Subcutaneous adipose tissue (tissue), 4 donors: ENCODE results near the gene DERL3. TPM values are rescaled to one million over a fixed set of nuclear protein-coding genes. Genes with fewer than 3 reads are reported as not detected.

ENCODE experiments used
- CTCF ChIP-seq: fragments of 450-650 bp; IDR thresholded peaks from one replicate; pipeline ENCODE4 v1.5.1; 2016; ENCODE audit warnings: low read depth, mild to moderate bottlenecking, control low read depth, antibody characterized with exemption, moderate library complexity
- total RNA-seq, 4 donors: library from RNA; depleted of rRNA; stranded (reverse); fragments of >200 nt; gene quantifications; one replicate each; pipeline ENCODE4 v1.1.0, GENCODE V29; 2016

Gene DERL3
- total RNA-seq, 4 donors from 2014 or later = 0.22 to 1.5 TPM; not detected in 2

GRCh38 chr22:23850136-23850611, 11.4 kb upstream of the DERL3 start:
- TF ChIP-seq CTCF = no peak

GRCh38 chr22:23849009-23850006, 10.5 kb upstream of the DERL3 start:
- no peak for TF ChIP-seq CTCF

- no peak for TF ChIP-seq CTCF
Observed at GRCh38 chr22:23847991-23848864, 9.4 kb upstream of the DERL3 start.

- TF ChIP-seq CTCF = no peak
Observed at GRCh38 chr22:23847310-23847920, 8.6 kb upstream of the DERL3 start.

- TF ChIP-seq CTCF = no peak
Observed at GRCh38 chr22:23846081-23846469, 7.3 kb upstream of the DERL3 start.

- TF ChIP-seq CTCF = no peak
Observed at GRCh38 chr22:23845265-23846080, 6.7 kb upstream of the DERL3 start.
